HG02763 (cell line): Measurements from ENCODE around the gene ZFPM1.

Source experiments
- ATAC-seq: cut with Tn5 transposase; IDR thresholded peaks from one replicate; pipeline ENCODE4 v1.9.1; 2021; ENCODE audit warnings: mild to moderate bottlenecking, moderate library complexity; ENCODE audit not compliant: unreplicated experiment

The ZFPM1 gene

GRCh38 chr16:88433632-88434352 lies 19.3 kb upstream of the ZFPM1 start:
- ATAC-seq, result no peak

- ATAC-seq, result no peak
Measured at GRCh38 chr16:88434353-88434690, 18.8 kb upstream of the ZFPM1 start.

GRCh38 chr16:88434746-88435145 lies 18.3 kb upstream of the ZFPM1 start:
- ATAC-seq, result no peak

- no peak for ATAC-seq
Measured at GRCh38 chr16:88435437-88436355, 17.4 kb upstream of the ZFPM1 start.

GRCh38 chr16:88436796-88437195 lies 16.3 kb upstream of the ZFPM1 start:
- ATAC-seq, result no peak

GRCh38 chr16:88437367-88437964 lies 15.6 kb upstream of the ZFPM1 start:
- no peak for ATAC-seq

GRCh38 chr16:88438084-88438870 lies 14.8 kb upstream of the ZFPM1 start:
- no peak for ATAC-seq

- no peak for ATAC-seq
Measured at GRCh38 chr16:88439016-88439415, 14.1 kb upstream of the ZFPM1 start.

- no peak for ATAC-seq
Measured at GRCh38 chr16:88439706-88440105, 13.4 kb upstream of the ZFPM1 start.

- no peak for ATAC-seq
Measured at GRCh38 chr16:88440111-88440510, 13.0 kb upstream of the ZFPM1 start.

- no peak for ATAC-seq
Measured at GRCh38 chr16:88440686-88441405, 12.2 kb upstream of the ZFPM1 start.

GRCh38 chr16:88441460-88441859 lies 11.6 kb upstream of the ZFPM1 start:
- ATAC-seq, result no peak

- ATAC-seq, result no peak
Measured at GRCh38 chr16:88442383-88442726, 10.7 kb upstream of the ZFPM1 start.

- no peak for ATAC-seq
Measured at GRCh38 chr16:88442727-88443576, 10.1 kb upstream of the ZFPM1 start.

- ATAC-seq, result no peak
Measured at GRCh38 chr16:88444826-88445582, 8.1 kb upstream of the ZFPM1 start.

- no peak for ATAC-seq
Measured at GRCh38 chr16:88445583-88445960, 7.5 kb upstream of the ZFPM1 start.

- ATAC-seq, result no peak
Measured at GRCh38 chr16:88446061-88446460, 7.0 kb upstream of the ZFPM1 start.

GRCh38 chr16:88446736-88447135 lies 6.3 kb upstream of the ZFPM1 start:
- ATAC-seq, result no peak

GRCh38 chr16:88447881-88448280 lies 5.2 kb upstream of the ZFPM1 start:
- no peak for ATAC-seq
